HepG2 (cell line): ENCODE results near the gene DIABLO. TPM values are rescaled to one million over a fixed set of nuclear protein-coding genes. Genes with fewer than 3 reads are reported as not detected.

Experiments used
- ATAC-seq: fragments of 200-7000 bp; cut with Tn5 transposase; 3 replicates; pipeline ENCODE4 v1.9.1; 2020; ENCODE audit warnings: mild to moderate bottlenecking, moderate library complexity
- BruUV-seq: library from RNA; stranded (reverse); fragments of 400-500 nt; replicated peaks from 2 replicates; lab custom pipeline; 2021; lab: Mats Ljungman, UMichigan
- CTCF ChIA-PET: fragments of 300-600 bp; formaldehyde crosslinking; extraction: SDS; loops from one replicate; lab custom pipeline; 2021; ENCODE audit warnings: low total read pairs, inconsistent platforms, low intra/inter-chr PET ratio; lab: Yijun Ruan, JAX
- POLR2A ChIA-PET: fragments of 350-600 bp; sonication (Branson Sonifier 250); formaldehyde crosslinking; loops from one replicate; lab custom pipeline; 2020; ENCODE audit warnings: antibody characterized with exemption, inconsistent platforms; lab: Yijun Ruan, JAX
- DNase-seq: peaks from one replicate; pipeline ENCODE4 v3.0.0-alpha.2; 2015; ENCODE audit warnings: low spot score
- FAIRE-seq: peaks from 3 replicates; lab custom pipeline; 2011; peaks lifted over from hg19 to GRCh38; lab: Jason Lieb, UNC
- H2AFZ ChIP-seq: one replicate; pipeline ENCODE4 v1.6.1; 2011; ENCODE audit warnings: low read length, inconsistent platforms
- H3K27ac ChIP-seq: fragments of 300-600 bp; 3 replicates; pipeline ENCODE4 v1.8.0; 2011; ENCODE audit warnings: mixed run types, mild to moderate bottlenecking, mixed read lengths, low read length, inconsistent platforms; ENCODE audit not compliant: insufficient read depth; ENCODE audit errors: extremely low read length
- H3K27me3 ChIP-seq, 2 experiments: fragments of 200-600 bp in 1 of 2; 2 replicates in 1 of 2; 3 replicates in 1 of 2; pipeline versions ENCODE4 v1.6.0 to v1.8.0; 2011; ENCODE audit warnings: low read length in 2 of 2, mild to moderate bottlenecking in 2 of 2, moderate library complexity in 2 of 2, inconsistent platforms in 1 of 2; ENCODE audit not compliant: insufficient read depth in 2 of 2, control insufficient read depth in 1 of 2
- H3K36me3 ChIP-seq, 2 experiments: fragments of 200-600 bp in 1 of 2; replicated peaks in 1 of 2; 2 replicates in 1 of 2; 3 replicates in 1 of 2; pipeline versions ENCODE4 v1.5.1 to v1.8.0; 2011; ENCODE audit warnings: low read length in 2 of 2, inconsistent platforms in 1 of 2; ENCODE audit not compliant: insufficient read depth in 2 of 2, control insufficient read depth in 1 of 2
- H3K4me1 ChIP-seq: 2 replicates; pipeline ENCODE4 v1.5.1; 2012; ENCODE audit warnings: low read length, inconsistent platforms; ENCODE audit not compliant: insufficient read depth
- H3K4me2 ChIP-seq: 2 replicates; pipeline ENCODE4 v1.6.0; 2011; ENCODE audit warnings: low read depth, low read length, inconsistent platforms
- H3K4me3 ChIP-seq, 3 experiments: fragments of 200-600 bp in 1 of 3; sonication (generic), shearing (Covaris generic) in 1 of 3; replicated peaks in 1 of 3; 2 replicates each; pipeline ENCODE4 v1.5.1; 2011 to 2016; ENCODE audit warnings: low read length in 3 of 3, inconsistent platforms in 2 of 3, low read depth in 2 of 3, mild to moderate bottlenecking in 2 of 3, control low read depth in 1 of 3, mixed read lengths in 1 of 3; ENCODE audit not compliant: insufficient read depth in 1 of 3
- H3K79me2 ChIP-seq: one replicate; pipeline ENCODE4 v1.6.1; 2011; ENCODE audit warnings: low read length, inconsistent platforms; ENCODE audit not compliant: insufficient read depth
- H3K9ac ChIP-seq: 2 replicates; pipeline ENCODE4 v1.6.0; 2011; ENCODE audit warnings: mild to moderate bottlenecking, low read depth, low read length, inconsistent platforms; ENCODE audit not compliant: insufficient read depth
- H3K9me3 ChIP-seq: 2 replicates; pipeline ENCODE4 v1.5.1; 2012; ENCODE audit warnings: mild to moderate bottlenecking, low read length
- H4K20me1 ChIP-seq: 2 replicates; pipeline ENCODE4 v1.6.0; 2011; ENCODE audit warnings: inconsistent platforms, mild to moderate bottlenecking, low read length, moderate library complexity; ENCODE audit not compliant: insufficient read depth
- AFF4 ChIP-seq: sonication (generic); formaldehyde crosslinking; IDR thresholded peaks from 2 replicates; pipeline ENCODE4 v1.4.0; 2020; ENCODE audit warnings: missing genetic modification reagents
- AGO2 ChIP-seq: fragments of 200-400 bp; formaldehyde crosslinking; optimal IDR thresholded peaks from 2 replicates; pipeline ENCODE3; 2017; ENCODE audit warnings: mild to moderate bottlenecking, low read depth, low read length, moderate library complexity
- HDAC6 ChIP-seq: fragments of 200-600 bp; sonication (generic); IDR thresholded peaks from 2 replicates; pipeline ENCODE4 v1.7.0; 2017; ENCODE audit warnings: mild to moderate bottlenecking, antibody characterized with exemption, low read length, low read depth
- KAT2B ChIP-seq: fragments of 150-350 bp; IDR thresholded peaks from 2 replicates; pipeline ENCODE4 v1.6.1; 2014; ENCODE audit warnings: low read depth, low read length, borderline replicate concordance
- KAT8 ChIP-seq: IDR thresholded peaks from 2 replicates; pipeline ENCODE4 v1.6.1; 2016; ENCODE audit warnings: missing genetic modification reagents, missing compliant biosample characterization
- KMT2A ChIP-seq: sonication (generic); formaldehyde crosslinking; IDR thresholded peaks from 2 replicates; pipeline ENCODE4 v1.4.0; 2020; ENCODE audit warnings: missing genetic modification reagents
- SNAPC5 ChIP-seq: sonication (generic); formaldehyde crosslinking; IDR thresholded peaks from 2 replicates; pipeline ENCODE4 v1.8.1; 2023; ENCODE audit warnings: mild to moderate bottlenecking, missing genetic modification reagents, borderline replicate concordance
- ZC3H4 ChIP-seq: sonication (generic); formaldehyde crosslinking; IDR thresholded peaks from 2 replicates; pipeline ENCODE4 v1.4.0; 2020; ENCODE audit warnings: missing genetic modification reagents, borderline replicate concordance
- ZNF652 ChIP-seq: IDR thresholded peaks from 2 replicates; pipeline ENCODE4 v1.6.1; 2016; ENCODE audit warnings: low read depth, borderline replicate concordance
- ZNF672 ChIP-seq: sonication (generic); formaldehyde crosslinking; IDR thresholded peaks from 2 replicates; pipeline ENCODE4 v1.8.1; 2022; ENCODE audit warnings: missing genetic modification reagents
- ZNF691 ChIP-seq: sonication (generic); formaldehyde crosslinking; IDR thresholded peaks from 2 replicates; pipeline ENCODE4 v1.4.0; 2020; ENCODE audit warnings: missing genetic modification reagents, low read depth, mild to moderate bottlenecking, borderline replicate concordance
- ZNF891 ChIP-seq: sonication (generic); formaldehyde crosslinking; IDR thresholded peaks from 2 replicates; pipeline ENCODE4 v1.5.0; 2020; ENCODE audit warnings: mild to moderate bottlenecking, missing genetic modification reagents
- WGBS: methylation state at CpG from one replicate; pipeline ENCODE4 v1.1.6; 2017; ENCODE audit warnings: low lambda C conversion rate; 5-methylcytosine and 5-hydroxymethylcytosine counted together
- in situ Hi-C: cut with HindIII; loops from 2 replicates; pipeline ENCODE4 v1.10.0; 2017; ENCODE audit warnings: low pct_unique_long_range_greater_than_20kb; ENCODE audit not compliant: extremely low pct_ligation_motif_present
- intact Hi-C: fragments of 100-400 bp; cut with micrococcal nuclease; formaldehyde crosslinking; loops from one replicate; pipeline ENCODE4 v1.10.0; 2022; ENCODE audit not compliant: unreplicated experiment
- polyA plus RNA-seq, 8 experiments: library from polyadenylated mRNA; depleted of rRNA in 3 of 8; stranded (reverse) in 7 of 8; unstranded in 1 of 8; fragments of >200 nt; fragmentation: Illumina TruSeq in 4 of 8; extraction: Trizol in 4 of 8; gene quantifications; 2 replicates each; pipeline versions ENCODE4 v1.2.1 to v1.2.3, GENCODE V29; 2011 to 2016; ENCODE audit warnings: low read depth in 4 of 8, missing spikeins in 1 of 8, mixed read lengths in 1 of 8; ENCODE audit not compliant: insufficient read depth in 1 of 8
- total RNA-seq, 5 experiments: library from RNA; depleted of rRNA; stranded (reverse); fragments of >200 nt; fragmentation: Illumina TruSeq; extraction: Trizol; gene quantifications; 2 replicates each; pipeline ENCODE4 v1.2.3, GENCODE V29; 2016; ENCODE audit warnings: low read depth in 1 of 5

DIABLO gene
- total and polyA plus RNA-seq, 2 of the 13 experiments (the other 11 are each of a cell fraction or from before 2014, with no cell fraction given): 20.7 to 70.9 TPM

- no peak for TF ChIP-seq SNAPC5
- BruUV-seq: no TSS peak
- no peaks in the 10 kb centered on the region for H3K4me1 ChIP-seq
- no peaks in the 10 kb centered on the region for H3K27me3 ChIP-seq
- POLR2A ChIA-PET: no interaction called here
- H3K4me3 ChIP-seq: no peak overlapping the region
- in situ Hi-C loops (no loop called here), intact Hi-C loops (no loop called here)
- DNase-seq (no peak), FAIRE-seq (no peak), ATAC-seq (no peak)
- H4K20me1 ChIP-seq: no peaks in the 10 kb centered on the region
- H3K36me3 ChIP-seq: peaks cover 0 to 33% of the 10 kb centered on the region in 2 experiments; a peak in 3 of 5 replicates
- H3K27ac ChIP-seq: no peak overlapping the region
- 93% methylated on average over 10 of the region's 11 CpGs for WGBS
- H3K9me3 ChIP-seq: no peaks in the 10 kb centered on the region
- H3K4me2 ChIP-seq: no peak overlapping the region
- no peaks in the 10 kb centered on the region for H3K79me2 ChIP-seq
- CTCF ChIA-PET: no interaction called here
- H3K9ac ChIP-seq: no peak overlapping the region
- no peak overlapping the region for H2AFZ ChIP-seq
Observed at GRCh38 chr12:122244565-122245371, 18.9 kb upstream of the DIABLO start.

GRCh38 chr12:122243965-122244364 lies 18.1 kb upstream of the DIABLO start:
- Histone ChIP-seq H3K36me3 (peaks cover 0 to 27% of the 10 kb centered on the region in 2 experiments; a peak in 2 of 5 replicates), H3K4me3 (no peak overlapping the region), H3K4me1 (no peaks in the 10 kb centered on the region), H3K79me2 (no peaks in the 10 kb centered on the region), H3K4me2 (no peak overlapping the region), H3K27me3 (no peaks in the 10 kb centered on the region), H3K9ac (no peak overlapping the region), H3K27ac (no peak overlapping the region), H2AFZ (no peak overlapping the region), H4K20me1 (no peaks in the 10 kb centered on the region), H3K9me3 (no peaks in the 10 kb centered on the region)
- TF ChIP-seq AGO2 (no peak), ZNF652 (no peak), ZNF891 (CRISPR knock-in tag) (no peak), HDAC6 (no peak), ZNF672 (CRISPR knock-in tag) (no peak), ZNF691 (no peak), KAT8 (no peak), AFF4 (CRISPR knock-in tag) (no peak), ZC3H4 (no peak), KAT2B (no peak), KMT2A (CRISPR knock-in tag) (no peak)
- ChIA-PET POLR2A (no interaction called here), CTCF (no interaction called here)
- 96% methylated on average over 6 of the region's 6 CpGs for whole genome bisulfite sequencing
- in situ Hi-C loops (no loop called here), intact Hi-C loops (no loop called here)
- no peak for ATAC-seq
- DNase-seq: no peak
- BruUV-seq: no TSS peak
- FAIRE-seq: no peak
